Measurements from ENCODE around the gene LRFN2. TPM values are rescaled to one million over a fixed set of nuclear protein-coding genes. Genes with fewer than 3 reads are reported as not detected.

Gene LRFN2
- polyA plus RNA-seq, 3 donors from 2014 or later, result 0.67 to 1.8 (median 0.87) TPM

DNA sequence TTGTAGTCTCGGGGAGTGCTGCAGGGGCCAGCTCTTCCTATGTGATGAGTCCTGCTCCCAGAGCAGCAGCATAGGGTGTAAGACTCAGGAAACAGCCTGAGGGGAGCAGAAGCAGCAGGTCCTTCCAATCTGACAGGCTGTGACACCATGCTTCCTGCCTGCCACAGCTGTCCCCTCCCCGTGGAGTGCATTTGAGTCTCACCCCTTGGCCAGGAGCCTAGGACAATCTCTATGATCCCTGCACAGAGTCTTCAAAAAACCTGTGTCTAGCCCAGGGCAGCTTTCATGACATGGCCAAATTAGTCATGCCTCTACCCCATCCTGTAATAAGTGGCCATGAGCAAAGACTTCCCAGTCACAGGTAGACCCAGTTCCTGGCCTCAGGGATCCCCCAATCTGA lies 23.1 kb upstream of the LRFN2 start:
- H3K36me3 Mint-ChIP-seq, result no peaks in the 10 kb centered on the region
- no peaks in the 10 kb centered on the region for H3K9me3 Mint-ChIP-seq
- DNase-seq, result no peak
- H3K4me1 Mint-ChIP-seq, result no peaks in the 10 kb centered on the region
- H3K27ac Mint-ChIP-seq, result no peak overlapping the region
- H3K27me3 Mint-ChIP-seq (ENCODE audit: low read depth in 3 of 3), result peaks cover 8 to 21% (median 11%) of the 10 kb centered on the region in 3 donors
- no peak overlapping the region for H3K4me3 Mint-ChIP-seq

DNA sequence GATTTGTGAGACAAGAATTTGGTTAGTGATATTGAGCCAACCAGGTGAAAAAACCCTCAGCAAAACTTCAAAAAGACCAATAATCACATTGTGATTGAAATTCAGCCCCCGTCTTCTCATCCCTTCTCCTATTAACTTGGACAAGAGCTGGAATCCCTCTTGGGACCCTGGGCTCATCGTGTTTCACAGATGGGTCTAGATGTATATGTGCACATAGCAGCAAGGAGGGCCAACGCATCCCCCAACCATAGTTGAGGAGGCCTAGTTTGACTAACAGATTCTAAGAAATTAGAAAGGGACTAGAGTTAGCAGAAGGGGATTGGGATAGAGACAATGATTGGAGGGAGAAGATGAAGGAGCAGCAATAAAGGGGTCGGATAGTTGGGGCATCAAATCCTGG lies 19.8 kb upstream of the LRFN2 start:
- DNase-seq, result no peak
- Mint-ChIP-seq H3K36me3 (no peaks in the 10 kb centered on the region), H3K9me3 (no peaks in the 10 kb centered on the region), H3K27ac (no peak overlapping the region), H3K4me3 (no peak overlapping the region), H3K27me3 (ENCODE audit: low read depth in 3 of 3) (peaks cover 6 to 20% (median 10%) of the 10 kb centered on the region in 3 donors), H3K4me1 (no peaks in the 10 kb centered on the region)

- Mint-ChIP-seq H3K9me3 (no peaks in the 10 kb centered on the region), H3K4me3 (no peak overlapping the region), H3K36me3 (no peaks in the 10 kb centered on the region), H3K4me1 (no peaks in the 10 kb centered on the region), H3K27me3 (ENCODE audit: low read depth in 3 of 3) (peaks cover 6 to 21% (median 10%) of the 10 kb centered on the region in 3 donors), H3K27ac (no peak overlapping the region)
- no peak for DNase-seq
Measured at GRCh38 chr6:40606526-40606925, 19.4 kb upstream of the LRFN2 start.

DNA sequence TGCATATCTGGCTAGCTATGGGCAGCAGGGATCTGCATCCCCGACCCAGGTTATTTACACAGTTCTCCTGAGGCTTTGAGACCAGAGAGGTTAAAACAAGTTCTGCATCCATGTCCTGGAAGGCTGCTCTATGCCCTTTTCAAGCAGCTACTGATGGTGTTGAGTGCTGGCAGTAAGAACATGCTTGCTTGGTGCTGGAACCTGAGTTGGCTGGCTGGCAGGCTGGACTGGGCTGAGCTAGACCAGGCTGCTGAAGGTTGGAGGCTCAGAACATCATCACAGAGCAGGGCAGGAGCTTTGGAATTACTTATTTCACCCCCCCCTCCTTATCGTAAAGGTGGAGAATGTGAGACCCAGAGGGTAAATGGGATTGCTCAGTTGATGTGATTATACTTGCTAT lies 16.9 kb upstream of the LRFN2 start:
- Mint-ChIP-seq H3K27ac (no peak overlapping the region), H3K36me3 (no peaks in the 10 kb centered on the region), H3K27me3 (ENCODE audit: low read depth in 3 of 3) (peaks cover 7 to 30% (median 10%) of the 10 kb centered on the region in 3 donors), H3K4me3 (no peak overlapping the region), H3K4me1 (no peaks in the 10 kb centered on the region), H3K9me3 (no peaks in the 10 kb centered on the region)
- no peak for DNase-seq

DNA sequence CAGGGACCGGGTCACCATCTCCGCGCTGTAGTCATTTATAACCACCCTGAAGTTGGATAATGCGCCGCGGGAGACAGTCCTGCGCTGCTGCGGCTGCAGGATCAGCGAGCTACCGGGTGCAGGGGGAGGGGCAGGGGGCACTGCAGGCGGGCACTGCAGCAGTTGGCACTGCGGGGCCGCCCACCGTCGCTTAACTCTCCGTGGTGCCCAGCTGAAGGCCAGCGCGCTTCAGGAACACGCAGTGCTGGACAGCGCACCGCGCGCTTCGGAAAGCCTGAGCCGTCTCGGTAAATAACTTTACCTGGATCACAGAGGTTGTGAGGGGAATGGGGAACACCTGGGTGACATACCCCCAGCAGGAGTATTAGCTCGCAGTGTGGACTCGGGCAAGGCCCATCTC lies 12.4 kb upstream of the LRFN2 start:
- Mint-ChIP-seq H3K27me3 (ENCODE audit: low read depth in 3 of 3) (peaks cover 3 to 22% (median 6%) of the 10 kb centered on the region in 3 donors), H3K4me3 (no peak overlapping the region), H3K4me1 (no peaks in the 10 kb centered on the region), H3K27ac (no peak overlapping the region), H3K9me3 (no peaks in the 10 kb centered on the region), H3K36me3 (no peaks in the 10 kb centered on the region)
- DNase-seq, result no peak

DNA sequence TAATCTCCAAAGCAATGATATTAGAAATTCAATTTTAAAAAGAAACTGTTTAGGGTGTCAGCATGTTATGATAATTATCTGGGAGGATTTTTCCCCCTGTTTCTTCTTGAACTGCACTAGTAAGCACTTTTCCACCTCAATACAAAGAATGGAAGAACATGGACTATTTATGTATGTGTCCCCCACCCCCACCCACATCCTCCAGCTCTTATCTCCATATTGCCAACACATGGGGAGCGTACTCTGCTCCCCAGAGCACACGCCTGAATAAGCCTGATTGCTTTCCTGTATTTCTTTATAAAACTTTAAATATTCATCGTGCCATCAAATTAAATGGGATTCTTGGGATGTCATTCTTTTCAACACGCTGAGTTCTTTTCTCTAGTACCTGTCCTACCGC lies 11.4 kb upstream of the LRFN2 start:
- H3K9me3 Mint-ChIP-seq, result no peaks in the 10 kb centered on the region
- peaks cover 3 to 18% (median 6%) of the 10 kb centered on the region in 3 donors for H3K27me3 Mint-ChIP-seq (ENCODE audit: low read depth in 3 of 3)
- no peak overlapping the region for H3K27ac Mint-ChIP-seq
- no peaks in the 10 kb centered on the region for H3K36me3 Mint-ChIP-seq
- no peak for DNase-seq
- H3K4me1 Mint-ChIP-seq, result no peaks in the 10 kb centered on the region
- H3K4me3 Mint-ChIP-seq, result no peak overlapping the region

DNA sequence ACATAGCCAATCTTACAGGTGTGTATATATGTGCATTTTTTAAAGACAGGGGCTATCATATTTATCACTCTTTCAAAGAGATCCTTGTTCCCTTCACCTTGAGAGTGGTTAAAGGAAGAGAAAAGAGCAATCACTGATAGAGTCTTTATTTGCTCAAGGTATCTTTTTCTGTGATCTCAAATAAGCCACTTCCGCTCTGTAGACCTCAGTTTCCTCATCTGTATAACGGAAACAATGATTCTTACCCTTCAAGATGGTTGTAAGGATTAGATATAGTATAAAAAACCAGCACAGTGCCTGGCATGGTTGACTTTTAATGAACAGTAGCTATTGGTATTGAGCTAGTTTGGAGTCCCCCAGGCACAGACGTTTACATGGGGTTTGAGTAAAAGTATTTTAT lies 10.1 kb upstream of the LRFN2 start:
- DNase-seq, result no peak

DNA sequence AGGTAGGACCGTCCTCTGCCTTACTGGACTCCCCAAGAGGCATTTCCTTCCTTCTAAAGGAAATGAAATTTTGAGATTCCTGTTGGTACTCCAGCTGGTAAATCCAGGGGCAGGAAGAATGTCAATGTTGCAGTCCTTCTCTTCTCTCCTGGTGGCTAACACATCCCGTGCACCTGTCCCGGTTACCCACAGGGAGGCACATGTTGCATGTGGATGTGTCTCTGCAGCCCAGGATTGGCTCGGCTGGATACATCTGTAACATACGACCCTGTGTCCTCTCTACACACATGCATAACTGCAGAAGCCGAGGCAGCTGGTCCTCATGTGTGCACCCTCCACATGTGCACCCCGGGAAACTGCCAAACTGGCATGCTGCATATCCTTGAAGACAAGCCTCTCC lies 1.3 kb upstream of the LRFN2 start:
- no peaks in the 10 kb centered on the region for H3K9me3 Mint-ChIP-seq
- peaks cover 0 to 40% of the 10 kb centered on the region in 2 donors for H3K4me1 Mint-ChIP-seq
- H3K4me3 Mint-ChIP-seq, result peak overlapping the region in 4 of 5 donors; percentile 54 to 68 (median 65)
- no peak overlapping the region for H3K27ac Mint-ChIP-seq
- H3K36me3 Mint-ChIP-seq, result no peaks in the 10 kb centered on the region
- no peak for DNase-seq
- H3K27me3 Mint-ChIP-seq (ENCODE audit: low read depth in 3 of 3), result peaks cover 10 to 17% (median 11%) of the 10 kb centered on the region in 3 donors

More for the DNA sequence above, 10.1 kb upstream of the LRFN2 start:
- Mint-ChIP-seq H3K27me3 (ENCODE audit: low read depth in 3 of 3) (peaks cover 2 to 18% (median 6%) of the 10 kb centered on the region in 3 donors), H3K36me3 (no peaks in the 10 kb centered on the region), H3K27ac (no peak overlapping the region), H3K9me3 (no peaks in the 10 kb centered on the region), H3K4me3 (no peak overlapping the region), H3K4me1 (no peaks in the 10 kb centered on the region)

GRCh38 chr6:40588070-40588384 lies 863 bp upstream of the LRFN2 start:
- Mint-ChIP-seq H3K4me1 (peaks cover 0 to 44% of the 10 kb centered on the region in 2 donors), H3K27ac (peak overlapping the region in 2 of 6 donors; percentile 12 to 30), H3K9me3 (no peaks in the 10 kb centered on the region), H3K4me3 (peak overlapping the region; percentile 54 to 68 (median 63)), H3K27me3 (ENCODE audit: low read depth in 3 of 3) (peaks cover 10 to 17% (median 11%) of the 10 kb centered on the region in 3 donors), H3K36me3 (no peaks in the 10 kb centered on the region)
- no peak for DNase-seq

DNA sequence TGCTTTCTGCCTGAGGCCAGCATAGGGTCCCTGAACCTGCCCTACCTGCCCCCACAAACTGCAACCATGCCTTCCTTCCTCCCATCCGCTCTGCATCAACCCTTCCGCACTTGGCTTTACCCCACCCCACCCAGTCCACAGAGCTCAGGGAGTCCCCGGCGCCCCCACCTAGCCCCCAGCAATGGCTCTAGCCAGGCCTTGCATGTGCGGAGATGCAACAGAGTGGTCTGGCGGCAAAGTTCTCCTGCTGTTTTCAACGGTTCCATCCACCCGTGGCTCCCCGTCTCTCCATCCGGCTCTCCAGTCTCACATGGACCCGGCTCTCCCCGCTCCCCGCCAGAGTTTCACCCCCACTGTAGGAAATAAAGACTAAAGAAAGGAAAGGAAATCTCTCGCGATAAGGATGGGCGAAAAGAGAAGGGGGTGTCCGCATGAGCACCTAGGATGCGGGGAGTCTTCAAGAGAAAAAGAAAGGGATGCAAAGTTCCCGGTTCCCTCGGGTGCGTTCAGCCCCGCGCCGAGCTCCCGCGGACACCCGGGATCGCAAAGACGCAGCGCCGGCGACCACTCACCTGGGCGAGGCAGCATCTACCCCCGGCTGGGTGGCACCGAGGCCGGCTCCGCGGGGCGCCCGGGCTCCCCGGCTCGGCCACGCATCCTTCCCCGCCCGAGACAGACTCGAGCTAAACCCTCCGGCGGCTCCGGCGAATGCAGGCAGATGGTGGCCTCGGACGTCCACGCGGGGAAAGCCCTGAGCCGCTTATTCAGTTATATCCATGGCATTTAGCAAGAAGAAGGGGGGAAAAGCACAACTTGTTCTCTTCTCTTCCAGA lies 579 bp downstream of the LRFN2 start:
- H3K4me3 Mint-ChIP-seq, result peak overlapping the region; percentile 85 to 95 (median 90)
- H3K36me3 Mint-ChIP-seq, result no peaks in the 10 kb centered on the region
- DNase-seq, result peak; percentile 16 to 22 (median 22)
- peaks cover 0 to 47% of the 10 kb centered on the region in 2 donors for H3K4me1 Mint-ChIP-seq
- H3K27me3 Mint-ChIP-seq (ENCODE audit: low read depth in 3 of 3), result peaks cover 10 to 17% (median 10%) of the 10 kb centered on the region in 3 donors
- H3K27ac Mint-ChIP-seq, result peak overlapping the region in 4 of 6 donors; percentile 62 to 94 (median 70)
- H3K9me3 Mint-ChIP-seq, result no peaks in the 10 kb centered on the region

DNA sequence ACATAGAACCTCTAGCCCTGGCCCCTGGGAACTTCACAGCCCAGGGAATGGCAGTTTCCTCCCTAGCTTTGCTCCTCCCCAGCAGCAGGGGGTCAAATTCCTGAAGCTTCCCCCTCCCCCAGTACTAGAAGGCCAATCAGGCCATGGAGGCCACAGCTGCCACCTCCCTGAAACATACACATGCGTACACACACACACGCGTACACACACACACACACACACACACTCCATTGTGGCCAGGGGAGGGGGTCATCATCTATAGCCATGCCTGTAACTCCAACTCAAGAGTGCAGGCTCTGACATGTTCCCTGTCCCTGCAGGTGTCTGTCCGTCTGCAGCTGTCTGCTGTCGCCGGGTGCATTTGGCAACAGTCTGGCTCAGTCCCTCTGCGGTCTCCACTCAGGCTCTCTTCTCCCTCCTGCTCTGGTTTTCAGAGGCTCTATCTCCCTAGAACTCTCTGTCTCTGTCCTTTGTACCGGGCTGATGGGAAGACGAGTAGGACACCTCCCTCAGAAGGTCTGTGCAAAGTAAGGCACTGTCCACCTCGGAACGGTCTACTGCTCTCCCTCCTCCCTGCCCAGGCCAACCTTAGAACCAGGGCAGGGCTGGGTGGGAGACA lies 1.4 kb downstream of the LRFN2 start:
- Mint-ChIP-seq H3K27me3 (ENCODE audit: low read depth in 3 of 3) (peaks cover 7 to 17% (median 9%) of the 10 kb centered on the region in 3 donors), H3K27ac (peak overlapping the region in 5 of 6 donors; percentile 23 to 90 (median 70)), H3K4me1 (peaks cover 0 to 47% of the 10 kb centered on the region in 2 donors), H3K36me3 (no peaks in the 10 kb centered on the region), H3K9me3 (no peaks in the 10 kb centered on the region), H3K4me3 (peak overlapping the region; percentile 84 to 95 (median 90))
- no peak for DNase-seq

DNA sequence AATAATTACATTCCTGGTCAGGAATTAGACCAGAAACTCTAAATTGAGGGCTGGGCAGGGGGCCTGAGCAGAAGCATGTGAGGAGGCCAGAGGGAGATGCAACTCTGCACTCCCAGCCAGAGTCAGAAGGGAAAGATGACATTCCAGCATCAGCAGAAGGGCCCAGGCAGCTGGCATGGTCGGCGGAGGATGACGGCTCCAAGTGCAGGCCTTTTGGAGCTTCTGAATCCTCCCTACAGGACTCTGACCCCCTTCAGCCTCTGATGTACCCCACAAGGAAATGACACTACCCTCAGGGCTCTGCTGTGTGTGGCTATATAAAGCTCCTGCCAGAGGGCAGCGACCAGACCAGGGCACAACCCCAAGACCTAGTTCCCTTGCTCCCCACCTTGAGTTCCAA lies 1.9 kb downstream of the LRFN2 start:
- peak overlapping the region in 5 of 6 donors; percentile 5 to 78 (median 63) for H3K27ac Mint-ChIP-seq
- peaks cover 7 to 17% (median 9%) of the 10 kb centered on the region in 3 donors for H3K27me3 Mint-ChIP-seq (ENCODE audit: low read depth in 3 of 3)
- no peaks in the 10 kb centered on the region for H3K9me3 Mint-ChIP-seq
- DNase-seq, result no peak
- peak overlapping the region; percentile 84 to 95 (median 90) for H3K4me3 Mint-ChIP-seq
- H3K36me3 Mint-ChIP-seq, result no peaks in the 10 kb centered on the region
- peaks cover 0 to 47% of the 10 kb centered on the region in 2 donors for H3K4me1 Mint-ChIP-seq

- Mint-ChIP-seq H3K4me3 (peak overlapping the region; percentile 84 to 95 (median 90)), H3K4me1 (peaks cover 0 to 47% of the 10 kb centered on the region in 2 donors), H3K36me3 (no peaks in the 10 kb centered on the region)
Measured at GRCh38 chr6:40584741-40585140, 2.4 kb downstream of the LRFN2 start.

GRCh38 chr6:40583709-40584108 lies 3.5 kb downstream of the LRFN2 start:
- H3K27ac Mint-ChIP-seq, result peak overlapping the region; percentile 37 to 85 (median 71)
- peaks cover 0 to 47% of the 10 kb centered on the region in 2 donors for H3K4me1 Mint-ChIP-seq
- H3K36me3 Mint-ChIP-seq, result no peaks in the 10 kb centered on the region
- DNase-seq, result peak in 2 of 3 donors; percentile 16 to 24
- peak overlapping the region; percentile 67 to 95 (median 90) for H3K4me3 Mint-ChIP-seq
- no peaks in the 10 kb centered on the region for H3K9me3 Mint-ChIP-seq
- peaks cover 7 to 17% (median 9%) of the 10 kb centered on the region in 3 donors for H3K27me3 Mint-ChIP-seq (ENCODE audit: low read depth in 3 of 3)

More at GRCh38 chr6:40584741-40585140, 2.4 kb downstream of the LRFN2 start:
- Mint-ChIP-seq H3K27ac (peak overlapping the region in 5 of 6 donors; percentile 5 to 78 (median 64)), H3K27me3 (ENCODE audit: low read depth in 3 of 3) (peaks cover 7 to 17% (median 9%) of the 10 kb centered on the region in 3 donors), H3K9me3 (no peaks in the 10 kb centered on the region)
- DNase-seq, result no peak

Data from immature natural killer cell (primary cell).